Lung (tissue), 16 donors: ENCODE data around the gene PALMD. TPM values are rescaled to one million over a fixed set of nuclear protein-coding genes. Genes with fewer than 3 reads are reported as not detected.

Source experiments
- ATAC-seq: fragments of 200-7000 bp; cut with Tn5 transposase; one replicate; pipeline ENCODE4 v1.9.1; 2020; ENCODE audit warnings: moderate number of reproducible peaks; ENCODE audit not compliant: insufficient read depth, low FRiP score
- DNase-seq, 3 donors: peaks; one replicate each; pipeline ENCODE4 v3.0.0-alpha.2; 2013 to 2017
- H3K27ac ChIP-seq, 2 donors: one replicate each; pipeline ENCODE4 v1.5.1; 2013; ENCODE audit warnings: mild to moderate bottlenecking in 2 of 2, moderate library complexity in 2 of 2, control low read depth in 1 of 2, inconsistent platforms in 1 of 2, low read depth in 1 of 2, low read length in 1 of 2
- H3K27me3 ChIP-seq, 3 donors: one replicate each; pipeline ENCODE4 v1.5.1; 2013; ENCODE audit warnings: low read length in 2 of 3; ENCODE audit not compliant: control insufficient read depth in 3 of 3, insufficient read depth in 3 of 3
- H3K36me3 ChIP-seq, 4 donors: one replicate each; pipeline ENCODE4 v1.5.1; 2013; ENCODE audit warnings: low read length in 4 of 4, mild to moderate bottlenecking in 1 of 4, moderate library complexity in 1 of 4; ENCODE audit not compliant: control insufficient read depth in 4 of 4, insufficient read depth in 4 of 4
- H3K4me1 ChIP-seq, 5 donors: one replicate each; pipeline ENCODE4 v1.5.1; 2013; ENCODE audit warnings: low read length in 5 of 5, mild to moderate bottlenecking in 2 of 5, moderate library complexity in 1 of 5; ENCODE audit not compliant: control insufficient read depth in 5 of 5, insufficient read depth in 5 of 5
- H3K4me3 ChIP-seq: one replicate; pipeline ENCODE4 v1.5.1; 2013; ENCODE audit warnings: mild to moderate bottlenecking, control low read depth, moderate library complexity
- H3K9ac ChIP-seq, 2 donors: one replicate each; pipeline ENCODE4 v1.5.1; 2013; ENCODE audit warnings: low read length in 2 of 2, control low read depth in 1 of 2; ENCODE audit not compliant: insufficient read depth in 1 of 2
- H3K9me3 ChIP-seq, 4 donors: one replicate each; pipeline ENCODE4 v1.5.1; 2013; ENCODE audit warnings: low read length in 3 of 4, mild to moderate bottlenecking in 1 of 4, moderate library complexity in 1 of 4; ENCODE audit not compliant: control insufficient read depth in 4 of 4, insufficient read depth in 3 of 4
- WGBS, 2 donors: extraction: QIAGEN DNeasy Blood & Tissue Kit; methylation state at CpG; one replicate each; pipeline ENCODE4 v1.1.7; 2013; 5-methylcytosine and 5-hydroxymethylcytosine counted together
- long read RNA-seq, 5 donors: transcript quantifications; one replicate each; lab custom pipeline, GENCODE V29; 2026
- polyA plus RNA-seq, 2 donors: library from polyadenylated mRNA; stranded (reverse); fragments of 200-250 nt; gene quantifications; one replicate each; pipeline ENCODE4 v1.2.1, GENCODE V29; 2013
- total RNA-seq, 2 donors: library from RNA; depleted of rRNA in 1 of 2; stranded (reverse); fragments of >200 nt in 1 of 2; gene quantifications; one replicate each; pipeline ENCODE4 v1.2.1, GENCODE V29; 2014 to 2021
- TF ChIP-seq, protein P1 (sequence below): IDR thresholded peaks from 2 replicates; pipeline ENCODE4 v1.5.1; 2012; ENCODE audit warnings: mild to moderate bottlenecking; ENCODE audit errors: control extremely low read depth, extremely low read depth
- donor health status: control.
- donor health status: control.
- donor health status: Bipolar disorder and iron deficiency.
- donor health status: healthy.
- donor health status: DM: yes; HTN: yes; CAD: no.

PALMD gene
- 10 to 100 TPM; 27.3 to 32.2 TPM for total RNA-seq
- polyA plus RNA-seq: 10 to 100 TPM; 10.5 to 16.7 TPM
- long read RNA-seq, donor 1, full-length matches to known transcripts: 10 of 16 reads
- long read RNA-seq, donor 1, partial matches to known transcripts: 6 of 16 reads
- long read RNA-seq, donor 1, other reads (novel, unspliced or antisense): 0 of 16 reads
- long read RNA-seq, donor 2, partial matches to known transcripts: 0 of 3 reads
- long read RNA-seq, donor 2, other reads (novel, unspliced or antisense): 0 of 3 reads
- long read RNA-seq, donor 3, full-length matches to known transcripts: 3 of 3 reads
- long read RNA-seq, donor 3, partial matches to known transcripts: 0 of 3 reads
- long read RNA-seq, donor 3, other reads (novel, unspliced or antisense): 0 of 3 reads
- long read RNA-seq, donor 4, partial matches to known transcripts: 0 of 2 reads
- long read RNA-seq, donor 4, other reads (novel, unspliced or antisense): 0 of 2 reads
- long read RNA-seq, donor 5, full-length matches to known transcripts: 4 of 11 reads
- long read RNA-seq, donor 5, partial matches to known transcripts: 7 of 11 reads
- long read RNA-seq, donor 5, other reads (novel, unspliced or antisense): 0 of 11 reads

- H3K9ac ChIP-seq: peak within 1 kb of the TSS; percentile 53 to 71
- H3K27ac ChIP-seq: peak within 1 kb of the TSS; percentile 88 to 92
- no peaks in the 10 kb centered on the region for H3K9me3 ChIP-seq
- no peaks in the 10 kb centered on the region for H3K36me3 ChIP-seq
- DNase-seq: peak; percentile 35 to 60 (median 51)
- 13 to 28% methylated on average over 17 of the region's 17 CpGs for WGBS, 2 donors
- TF ChIP-seq, protein P1, sequence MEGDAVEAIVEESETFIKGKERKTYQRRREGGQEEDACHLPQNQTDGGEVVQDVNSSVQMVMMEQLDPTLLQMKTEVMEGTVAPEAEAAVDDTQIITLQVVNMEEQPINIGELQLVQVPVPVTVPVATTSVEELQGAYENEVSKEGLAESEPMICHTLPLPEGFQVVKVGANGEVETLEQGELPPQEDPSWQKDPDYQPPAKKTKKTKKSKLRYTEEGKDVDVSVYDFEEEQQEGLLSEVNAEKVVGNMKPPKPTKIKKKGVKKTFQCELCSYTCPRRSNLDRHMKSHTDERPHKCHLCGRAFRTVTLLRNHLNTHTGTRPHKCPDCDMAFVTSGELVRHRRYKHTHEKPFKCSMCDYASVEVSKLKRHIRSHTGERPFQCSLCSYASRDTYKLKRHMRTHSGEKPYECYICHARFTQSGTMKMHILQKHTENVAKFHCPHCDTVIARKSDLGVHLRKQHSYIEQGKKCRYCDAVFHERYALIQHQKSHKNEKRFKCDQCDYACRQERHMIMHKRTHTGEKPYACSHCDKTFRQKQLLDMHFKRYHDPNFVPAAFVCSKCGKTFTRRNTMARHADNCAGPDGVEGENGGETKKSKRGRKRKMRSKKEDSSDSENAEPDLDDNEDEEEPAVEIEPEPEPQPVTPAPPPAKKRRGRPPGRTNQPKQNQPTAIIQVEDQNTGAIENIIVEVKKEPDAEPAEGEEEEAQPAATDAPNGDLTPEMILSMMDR: no peak
- ATAC-seq: peak; percentile 37
- H3K4me3 ChIP-seq: peak within 1 kb of the TSS; percentile 41
- H3K27me3 ChIP-seq: no peaks in the 10 kb centered on the region
- H3K4me1 ChIP-seq: peaks cover 4 to 17% (median 8%) of the 10 kb centered on the region in 5 donors
Observed at GRCh38 chr1:99645699-99646531, at the start of gene PALMD. TSS of gene PALMD (plus strand) at chr1:99646113. CDS start at chr1:99646318, 205 bp downstream.

DNA sequence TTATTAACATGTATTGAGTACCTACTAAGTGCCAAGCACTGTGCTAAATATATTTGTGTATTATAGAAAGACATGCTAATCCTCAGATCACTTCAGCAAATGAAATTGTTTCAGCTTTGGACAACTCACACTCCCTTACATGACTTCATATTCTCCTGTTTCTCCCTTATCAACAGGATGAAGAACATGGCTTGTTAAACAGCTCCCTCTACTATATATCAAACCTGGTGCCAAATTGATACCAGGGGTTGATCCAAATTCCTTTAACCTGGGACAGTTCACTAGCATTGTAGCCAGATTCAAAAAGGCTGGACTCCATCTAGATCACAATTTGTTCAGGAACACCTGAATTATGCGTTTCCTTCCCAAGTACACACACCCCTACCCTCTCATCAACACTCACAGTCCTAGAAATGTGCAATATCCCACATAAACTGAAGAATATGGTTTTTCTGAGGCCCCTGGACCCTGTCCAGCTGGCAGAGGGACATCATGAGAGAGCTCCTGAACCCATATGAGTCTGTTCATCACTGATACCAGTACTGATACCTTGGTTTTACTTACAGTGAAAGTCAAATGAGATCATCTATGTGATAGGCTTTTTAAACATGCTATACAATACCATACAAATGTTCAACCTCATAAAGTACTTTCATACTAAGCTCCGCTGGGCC lies 47.0 kb upstream of the PALMD start:
- H3K9ac ChIP-seq: no peak overlapping the region
- TF ChIP-seq, protein P1: no peak
- no peaks in the 10 kb centered on the region for H3K27me3 ChIP-seq
- DNase-seq (no peak), ATAC-seq (no peak)
- no peak overlapping the region for H3K4me3 ChIP-seq
- WGBS, 2 donors: 90 to 96% methylated on average over 2 of the region's 2 CpGs
- H3K27ac ChIP-seq: no peak overlapping the region
- no peaks in the 10 kb centered on the region for H3K36me3 ChIP-seq
- H3K4me1 ChIP-seq: peaks cover 0 to 4% (median 0%) of the 10 kb centered on the region in 5 donors
- H3K9me3 ChIP-seq: no peaks in the 10 kb centered on the region

- H3K36me3 ChIP-seq: no peaks in the 10 kb centered on the region
- H3K4me1 ChIP-seq: peaks cover 0 to 4% (median 0%) of the 10 kb centered on the region in 5 donors
- H3K9me3 ChIP-seq: no peaks in the 10 kb centered on the region
- WGBS, 2 donors: 80 to 91% methylated on average over 5 of the region's 5 CpGs
- H3K27me3 ChIP-seq: no peaks in the 10 kb centered on the region
- DNase-seq (no peak), ATAC-seq (peak; percentile 37)
- no peak overlapping the region for H3K27ac ChIP-seq
- no peak overlapping the region for H3K9ac ChIP-seq
- H3K4me3 ChIP-seq: no peak overlapping the region
- TF ChIP-seq, protein P1: no peak
Observed at GRCh38 chr1:99599678-99600175, 46.2 kb upstream of the PALMD start.
